Adrenal gland (tissue), 12 donors: Measurements from ENCODE around the gene TAOK2. TPM values are rescaled to one million over a fixed set of nuclear protein-coding genes. Genes with fewer than 3 reads are reported as not detected.

Source experiments
- DNase-seq, 7 donors: peaks; one replicate each; pipeline ENCODE4 v3.0.0-alpha.2; 2019 to 2020
- H3K27ac ChIP-seq, 5 donors: fragments of 200-600 bp; sonication (generic) in 4 of 5; 1 replicate in 3 of 5; 2 replicates in 2 of 5; pipeline versions ENCODE4 v1.5.1 to v1.8.0; 2016 to 2020; ENCODE audit warnings: mild to moderate bottlenecking in 1 of 5
- H3K27me3 ChIP-seq: fragments of 200-600 bp; 2 replicates; pipeline ENCODE4 v1.8.0; 2021
- H3K36me3 ChIP-seq, 2 donors: fragments of 200-600 bp; replicated peaks in 1 of 2; 1 replicate in 1 of 2; 2 replicates in 1 of 2; pipeline versions ENCODE4 v1.5.1 to v1.8.0; 2018 to 2022
- H3K4me1 ChIP-seq, 2 donors: fragments of 200-600 bp; replicated peaks in 1 of 2; 1 replicate in 1 of 2; 2 replicates in 1 of 2; pipeline versions ENCODE4 v1.5.1 to v1.8.0; 2018 to 2021
- H3K4me3 ChIP-seq, 4 donors: fragments of 200-600 bp; sonication (generic) in 3 of 4; one replicate each; pipeline ENCODE4 v1.5.1; 2016 to 2018
- H3K9me3 ChIP-seq, 3 donors: fragments of 200-600 bp; sonication (generic) in 1 of 3; replicated peaks in 1 of 3; 1 replicate in 2 of 3; 2 replicates in 1 of 3; pipeline versions ENCODE4 v1.5.1 to v1.8.0; 2016 to 2021
- POLR2A ChIP-seq, 2 donors: fragments of 450-650 bp; IDR thresholded peaks; one replicate each; pipeline ENCODE4 v1.6.1; 2017; ENCODE audit warnings: antibody characterized with exemption in 2 of 2, mild to moderate bottlenecking in 2 of 2, moderate library complexity in 1 of 2
- WGBS, 4 donors: extraction: QIAGEN DNeasy Blood & Tissue Kit in 2 of 4; methylation state at CpG; one replicate each; pipeline versions ENCODE4 v1.1.5 to v1.1.7; 2013 to 2017; 5-methylcytosine and 5-hydroxymethylcytosine counted together
- intact Hi-C, 2 donors: fragments of 100-400 bp; cut with DNase I; formaldehyde crosslinking; loops; one replicate each; pipeline versions ENCODE4 v1.14.1 to v1.15.0; 2022 to 2023
- polyA plus RNA-seq, 3 donors: library from polyadenylated mRNA; stranded (reverse); fragments of 200-250 nt in 2 of 3; fragments of 350-450 nt in 1 of 3; fragmentation: Illumina TruSeq in 1 of 3; extraction: RNeasy Lipid Tissue Mini Kit (QIAGEN cat#74804) in 1 of 3; gene quantifications; one replicate each; pipeline ENCODE4 v1.2.3, GENCODE V29; 2013 to 2014
- total RNA-seq, 9 donors: library from RNA; depleted of rRNA in 4 of 9; stranded (reverse); fragments of >200 nt in 4 of 9; fragments of 120-200 nt in 1 of 9; fragmentation: NEBNext Ultra II Directional in 1 of 9; extraction: Animal tissue kit (Norgen Biotek cat#: 25700) in 1 of 9; gene quantifications; one replicate each; pipeline versions ENCODE4 v1.1.0 to v1.2.4, GENCODE V29; 2013 to 2023
- TF ChIP-seq, protein P1 (sequence below), 6 experiments: fragments of 450-650 bp in 4 of 6; fragments of 200-600 bp in 2 of 6; sonication (generic) in 1 of 6; IDR thresholded peaks; 1 replicate in 5 of 6; 2 replicates in 1 of 6; pipeline versions ENCODE4 v1.5.1 to v1.8.0; 2016 to 2021; ENCODE audit warnings: antibody characterized with exemption in 6 of 6, mild to moderate bottlenecking in 2 of 6, moderate library complexity in 1 of 6
- donor health status: healthy with polysubstance abuse.
- donor health status: Bipolar disorder and iron deficiency.
- donor health status: DM: yes; HTN: yes; CAD: no.
- donor health status: DM: no; HTN: no; CAD: no.
- donor health status: DM: no; HTN: no; CAD: no.
- donor health status: DM: yes; HTN: yes; CAD: no.

TAOK2 gene
- total and polyA plus RNA-seq, 12 donors = 36.6 to 135 (median 72.3) TPM

DNA sequence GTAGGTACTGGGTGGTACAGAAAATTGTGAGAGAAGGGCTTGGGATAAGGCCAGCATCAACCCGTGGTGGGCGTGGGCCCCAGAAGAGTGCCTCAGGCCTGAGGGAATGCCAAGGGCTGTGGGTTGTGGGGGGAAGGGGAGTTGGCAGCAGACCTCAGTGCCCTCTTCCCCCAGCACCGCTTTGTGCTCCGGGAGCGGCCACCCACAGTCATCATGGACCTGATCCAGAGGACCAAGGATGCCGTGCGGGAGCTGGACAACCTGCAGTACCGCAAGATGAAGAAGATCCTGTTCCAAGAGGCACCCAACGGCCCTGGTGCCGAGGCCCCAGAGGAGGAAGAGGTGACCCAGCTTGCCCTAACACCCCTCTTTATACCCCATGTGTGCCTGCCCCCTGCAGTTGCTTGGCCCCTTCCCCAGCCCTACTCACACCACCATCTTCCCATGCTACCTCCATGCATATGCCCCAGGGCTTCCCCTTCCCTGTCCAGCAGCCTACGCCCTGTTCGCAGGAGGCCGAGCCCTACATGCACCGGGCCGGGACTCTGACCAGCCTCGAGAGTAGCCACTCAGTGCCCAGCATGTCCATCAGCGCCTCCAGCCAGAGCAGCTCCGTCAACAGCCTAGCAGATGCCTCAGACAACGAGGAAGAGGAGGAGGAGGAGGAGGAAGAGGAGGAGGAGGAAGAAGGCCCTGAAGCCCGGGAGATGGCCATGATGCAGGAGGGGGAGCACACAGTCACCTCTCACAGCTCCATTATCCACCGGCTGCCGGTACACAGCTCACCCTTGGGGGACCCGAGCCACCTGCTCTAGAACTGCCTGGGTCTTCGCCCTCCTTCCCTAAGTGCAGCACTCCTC lies 9.1 kb downstream of the TAOK2 start:
- no peak overlapping the region for H3K27ac ChIP-seq
- intact Hi-C loops = no loop called here
- peaks cover 9 to 14% of the 10 kb centered on the region in 2 donors for H3K4me1 ChIP-seq
- H3K36me3 ChIP-seq = peaks cover 0 to 100% of the 10 kb centered on the region in 2 donors
- no peak overlapping the region for H3K4me3 ChIP-seq
- 78 to 83% (median 81%) methylated on average over 19 to 24 of the region's 24 CpGs for WGBS, 4 donors
- TF ChIP-seq POLR2A (IDR thresholded peaks at IDR 0.05) = no peak
- TF ChIP-seq, protein P1, sequence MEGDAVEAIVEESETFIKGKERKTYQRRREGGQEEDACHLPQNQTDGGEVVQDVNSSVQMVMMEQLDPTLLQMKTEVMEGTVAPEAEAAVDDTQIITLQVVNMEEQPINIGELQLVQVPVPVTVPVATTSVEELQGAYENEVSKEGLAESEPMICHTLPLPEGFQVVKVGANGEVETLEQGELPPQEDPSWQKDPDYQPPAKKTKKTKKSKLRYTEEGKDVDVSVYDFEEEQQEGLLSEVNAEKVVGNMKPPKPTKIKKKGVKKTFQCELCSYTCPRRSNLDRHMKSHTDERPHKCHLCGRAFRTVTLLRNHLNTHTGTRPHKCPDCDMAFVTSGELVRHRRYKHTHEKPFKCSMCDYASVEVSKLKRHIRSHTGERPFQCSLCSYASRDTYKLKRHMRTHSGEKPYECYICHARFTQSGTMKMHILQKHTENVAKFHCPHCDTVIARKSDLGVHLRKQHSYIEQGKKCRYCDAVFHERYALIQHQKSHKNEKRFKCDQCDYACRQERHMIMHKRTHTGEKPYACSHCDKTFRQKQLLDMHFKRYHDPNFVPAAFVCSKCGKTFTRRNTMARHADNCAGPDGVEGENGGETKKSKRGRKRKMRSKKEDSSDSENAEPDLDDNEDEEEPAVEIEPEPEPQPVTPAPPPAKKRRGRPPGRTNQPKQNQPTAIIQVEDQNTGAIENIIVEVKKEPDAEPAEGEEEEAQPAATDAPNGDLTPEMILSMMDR (IDR thresholded peaks at IDR 0.05) = no peak
- no peak for DNase-seq
- H3K27me3 ChIP-seq = no peaks in the 10 kb centered on the region
- no peaks in the 10 kb centered on the region for H3K9me3 ChIP-seq

DNA sequence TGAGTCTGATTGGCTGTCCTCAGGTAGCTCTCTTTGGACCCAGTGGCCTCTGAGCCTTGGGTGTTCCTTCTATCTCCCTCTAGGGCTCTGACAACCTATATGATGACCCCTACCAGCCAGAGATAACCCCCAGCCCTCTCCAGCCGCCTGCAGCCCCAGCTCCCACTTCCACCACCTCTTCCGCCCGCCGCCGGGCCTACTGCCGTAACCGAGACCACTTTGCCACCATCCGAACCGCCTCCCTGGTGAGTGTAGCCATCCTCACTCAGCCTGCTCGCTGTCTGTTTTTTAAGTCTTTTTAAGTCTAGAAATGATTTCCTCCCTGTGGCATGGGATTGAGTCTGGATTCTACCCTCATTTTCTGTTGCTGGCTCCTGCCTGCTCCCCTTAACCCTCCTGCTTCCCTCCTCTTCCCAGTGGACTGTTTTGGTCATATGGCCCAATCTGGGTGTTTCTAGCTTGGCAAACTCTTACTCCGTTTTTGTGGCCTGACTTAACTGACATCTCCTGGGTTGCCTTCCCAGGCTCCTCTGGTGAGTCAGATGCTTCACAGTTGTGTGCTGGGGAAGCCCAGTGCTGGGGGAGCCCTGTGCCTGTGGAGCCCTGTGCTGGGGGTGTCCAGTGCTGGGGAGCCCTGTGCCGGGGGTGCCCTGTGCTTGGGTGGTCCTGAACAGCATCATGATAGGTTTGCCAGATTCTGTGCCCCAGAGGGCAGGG lies 9.9 kb downstream of the TAOK2 start:
- Histone ChIP-seq H3K27me3 (no peaks in the 10 kb centered on the region), H3K27ac (peak overlapping the region in 1 of 5 donors; percentile 20), H3K36me3 (peaks cover 0 to 100% of the 10 kb centered on the region in 2 donors), H3K9me3 (no peaks in the 10 kb centered on the region), H3K4me1 (peaks cover 9 to 14% of the 10 kb centered on the region in 2 donors), H3K4me3 (no peak overlapping the region)
- DNase-seq = no peak
- WGBS, 4 donors = 81 to 85% (median 83%) methylated on average over 11 to 12 of the region's 12 CpGs
- no peak for TF ChIP-seq POLR2A (IDR thresholded peaks at IDR 0.05)
- TF ChIP-seq, protein P1 (IDR thresholded peaks at IDR 0.05) = no peak
- intact Hi-C loops = no loop called here

DNA sequence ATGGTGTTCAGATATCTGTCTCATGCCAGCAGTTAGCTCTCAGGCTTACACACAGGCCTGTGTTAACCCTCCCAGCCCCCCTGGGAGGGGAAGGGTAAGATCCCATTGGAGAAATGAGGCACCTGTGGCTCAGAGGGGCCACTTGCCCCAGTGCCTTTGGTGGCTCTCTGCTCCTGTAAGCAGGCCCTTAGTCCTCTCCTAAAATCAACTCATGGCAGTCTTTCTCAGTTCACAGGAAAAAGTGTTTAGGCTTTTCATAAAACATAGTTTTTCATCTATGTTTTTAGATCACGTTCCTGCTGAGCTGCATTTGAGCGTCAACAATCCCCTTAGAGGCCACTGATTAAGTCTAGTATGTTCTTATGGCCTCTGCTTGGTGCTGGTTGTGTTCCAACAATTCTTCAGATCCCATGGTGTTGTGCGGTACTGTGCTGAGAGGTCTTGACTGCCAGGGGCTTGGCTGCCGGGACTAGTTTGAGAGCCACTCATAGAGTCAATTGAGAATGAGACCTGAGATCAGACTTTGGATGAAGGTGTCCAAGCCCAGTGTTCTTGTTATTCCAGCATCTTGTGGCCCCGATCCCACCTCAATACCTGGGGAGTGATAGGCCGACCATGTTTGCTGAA lies 10.6 kb downstream of the TAOK2 start:
- H3K4me1 ChIP-seq = peaks cover 9 to 13% of the 10 kb centered on the region in 2 donors
- peak overlapping the region in 1 of 5 donors; percentile 20 for H3K27ac ChIP-seq
- H3K4me3 ChIP-seq = no peak overlapping the region
- peaks cover 0 to 100% of the 10 kb centered on the region in 2 donors for H3K36me3 ChIP-seq
- no peak for DNase-seq
- 78 to 84% (median 82%) methylated on average over 6 of the region's 6 CpGs for WGBS, 4 donors
- intact Hi-C loops = no loop called here
- H3K27me3 ChIP-seq = no peaks in the 10 kb centered on the region
- no peaks in the 10 kb centered on the region for H3K9me3 ChIP-seq
- TF ChIP-seq, protein P1 (IDR thresholded peaks at IDR 0.05) = no peak
- TF ChIP-seq POLR2A (IDR thresholded peaks at IDR 0.05) = no peak

DNA sequence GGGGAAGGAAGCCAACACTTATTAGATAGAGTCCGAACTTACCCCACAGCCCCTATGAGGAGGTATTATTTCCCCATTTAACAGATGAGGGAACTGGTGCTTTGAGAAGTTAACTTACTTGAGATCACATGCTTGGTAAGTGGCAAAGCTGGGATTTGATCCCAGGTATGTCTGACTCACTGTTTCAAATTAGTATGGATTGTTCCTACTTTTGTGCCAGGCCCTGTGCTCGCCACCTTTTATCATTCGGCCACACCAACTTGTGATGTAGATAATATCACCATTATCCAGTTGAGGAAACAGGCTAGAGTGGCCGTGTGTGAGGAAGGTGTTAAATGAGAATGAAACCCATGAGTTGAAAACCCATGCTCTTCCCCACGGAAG lies 11.1 kb downstream of the TAOK2 start:
- Histone ChIP-seq H3K9me3 (no peaks in the 10 kb centered on the region), H3K4me3 (no peak overlapping the region), H3K27ac (no peak overlapping the region), H3K4me1 (peaks cover 6 to 8% of the 10 kb centered on the region in 2 donors), H3K36me3 (peaks cover 0 to 99% of the 10 kb centered on the region in 2 donors), H3K27me3 (no peaks in the 10 kb centered on the region)
- TF ChIP-seq, protein P1 (IDR thresholded peaks at IDR 0.05) = no peak
- TF ChIP-seq POLR2A (IDR thresholded peaks at IDR 0.05) = no peak
- DNase-seq = no peak
- 80 to 91% (median 89%) methylated on average over 5 of the region's 5 CpGs for WGBS, 4 donors
- intact Hi-C loops = no loop called here
